A549 (cell line): Measurements from ENCODE around the gene TFRC. TPM values are rescaled to one million over a fixed set of nuclear protein-coding genes. Genes with fewer than 3 reads are reported as not detected.

Experiments used
- ATAC-seq, 2 experiments: fragments of 200-7000 bp in 1 of 2; fragments of >200 bp in 1 of 2; cut with Nextera tagmentation in 1 of 2; cut with Tn5 transposase in 1 of 2; 3 replicates each; pipeline versions ENCODE4 v1.8.0 to v1.9.1; 2018 to 2020; ENCODE audit warnings: mild to moderate bottlenecking in 1 of 2, moderate library complexity in 1 of 2
- CTCF ChIA-PET: fragments of 300-600 bp; sonication (Branson Sonifier 250); formaldehyde crosslinking; extraction: SDS; loops from one replicate; lab custom pipeline; 2021; ENCODE audit warnings: antibody characterized with exemption, inconsistent platforms; lab: Yijun Ruan, JAX
- POLR2A ChIA-PET: fragments of 350-600 bp; formaldehyde crosslinking; extraction: SDS; loops from one replicate; lab custom pipeline; 2021; ENCODE audit warnings: antibody characterized with exemption, inconsistent platforms; lab: Yijun Ruan, JAX
- DNase-seq, 2 experiments: peaks; one replicate each; pipeline versions ENCODE4 v3.0.0 to v3.0.0-alpha.2; 2011 to 2016; ENCODE audit warnings: low read depth in 1 of 2, low spot score in 1 of 2
- FAIRE-seq: peaks from 2 replicates; lab custom pipeline; 2011; peaks lifted over from hg19 to GRCh38; lab: Jason Lieb, UNC
- H3K27ac ChIP-seq, 2 experiments: fragments of >200 bp; sonication (Bioruptor Twin); formaldehyde crosslinking; 3 replicates each; pipeline ENCODE4 v1.5.1; 2016 to 2017
- H3K4me1 ChIP-seq: fragments of >200 bp; sonication (Bioruptor Twin); formaldehyde crosslinking; 3 replicates; pipeline ENCODE4 v1.6.1; 2016
- H3K4me2 ChIP-seq: fragments of >200 bp; sonication (Bioruptor Twin); formaldehyde crosslinking; 3 replicates; pipeline ENCODE4 v1.6.1; 2016
- H3K4me3 ChIP-seq: fragments of >200 bp; sonication (Bioruptor Twin); formaldehyde crosslinking; 3 replicates; pipeline ENCODE4 v1.5.1; 2016
- H3K9me3 ChIP-seq: fragments of >200 bp; sonication (Bioruptor Twin); formaldehyde crosslinking; 3 replicates; pipeline ENCODE4 v1.6.1; 2016
- ATOH8 ChIP-seq: fragments of 250-450 bp; sonication (Bioruptor Pico); IDR thresholded peaks from 2 replicates; pipeline ENCODE4 v1.5.0; 2020; ENCODE audit warnings: low read depth, mild to moderate bottlenecking, moderate library complexity
- CBX8 ChIP-seq: fragments of 200-600 bp; sonication (generic); IDR thresholded peaks from 2 replicates; pipeline ENCODE4 v1.6.1; 2016
- CHD2 ChIP-seq: fragments of 150-350 bp; IDR thresholded peaks from 2 replicates; pipeline ENCODE4 v1.6.1; 2014; ENCODE audit warnings: low read length; ENCODE audit not compliant: partially characterized antibody
- CTCF ChIP-seq: fragments of >200 bp; sonication (Bioruptor Twin); formaldehyde crosslinking; IDR thresholded peaks from 3 replicates; pipeline ENCODE4 v1.5.1; 2016
- EHF ChIP-seq: fragments of 250-450 bp; sonication (Bioruptor Pico); IDR thresholded peaks from 2 replicates; pipeline ENCODE4 v1.5.0; 2020; ENCODE audit warnings: mild to moderate bottlenecking
- EP300 ChIP-seq, 2 experiments: fragments of >200 bp; sonication (Bioruptor Twin); formaldehyde crosslinking; IDR thresholded peaks; 2 replicates in 1 of 2; 3 replicates in 1 of 2; pipeline ENCODE4 v1.6.1; 2016 to 2017
- FOSB ChIP-seq: fragments of 250-450 bp; sonication (Bioruptor Pico); IDR thresholded peaks from 2 replicates; pipeline ENCODE4 v1.5.0; 2020; ENCODE audit warnings: mild to moderate bottlenecking, moderate library complexity
- FOXS1 ChIP-seq: fragments of 250-450 bp; sonication (Bioruptor Pico); IDR thresholded peaks from 2 replicates; pipeline ENCODE4 v1.5.0; 2020; ENCODE audit warnings: mild to moderate bottlenecking, moderate library complexity
- HES2 ChIP-seq: fragments of >200 bp; sonication (Bioruptor Twin); formaldehyde crosslinking; IDR thresholded peaks from 2 replicates; pipeline ENCODE4 v1.6.1; 2016
- HMGXB4 ChIP-seq: fragments of 250-450 bp; sonication (Bioruptor Pico); IDR thresholded peaks from 2 replicates; pipeline ENCODE4 v1.5.0; 2021; ENCODE audit warnings: mild to moderate bottlenecking, moderate library complexity, borderline replicate concordance
- HOXA7 ChIP-seq: fragments of 250-450 bp; sonication (Bioruptor Pico); IDR thresholded peaks from 2 replicates; pipeline ENCODE4 v1.5.0; 2020; ENCODE audit warnings: mild to moderate bottlenecking, moderate library complexity
- HOXB5 ChIP-seq: fragments of 250-450 bp; sonication (Bioruptor Pico); IDR thresholded peaks from 2 replicates; pipeline ENCODE4 v1.5.0; 2020; ENCODE audit warnings: mild to moderate bottlenecking, moderate library complexity
- JUN ChIP-seq, 2 experiments: fragments of >200 bp; sonication (Bioruptor Twin); formaldehyde crosslinking; IDR thresholded peaks; 2 replicates in 1 of 2; 3 replicates in 1 of 2; pipeline ENCODE4 v1.6.1; 2016 to 2017
- JUNB ChIP-seq: fragments of >200 bp; sonication (Bioruptor Twin); formaldehyde crosslinking; IDR thresholded peaks from 2 replicates; pipeline ENCODE4 v1.6.1; 2016
- MAFK ChIP-seq: fragments of 450-650 bp; IDR thresholded peaks from 2 replicates; pipeline ENCODE4 v1.6.1; 2014; ENCODE audit not compliant: partially characterized antibody
- NR3C1 ChIP-seq: fragments of >200 bp; sonication (Bioruptor Twin); formaldehyde crosslinking; IDR thresholded peaks from 3 replicates; pipeline ENCODE4 v1.6.1; 2017
- PBX3 ChIP-seq: IDR thresholded peaks from 2 replicates; pipeline ENCODE4 v1.6.1; 2012
- PHF8 ChIP-seq: fragments of 200-600 bp; sonication (generic); IDR thresholded peaks from 2 replicates; pipeline ENCODE4 v1.6.1; 2016; ENCODE audit warnings: low read depth, mild to moderate bottlenecking, antibody characterized with exemption, moderate library complexity, borderline replicate concordance
- POLR2A ChIP-seq: IDR thresholded peaks from 2 replicates; pipeline ENCODE4 v1.6.1; 2012; ENCODE audit warnings: mild to moderate bottlenecking, low read length
- POLR2AphosphoS2 ChIP-seq: conservative IDR thresholded peaks from 2 replicates; pipeline ENCODE4 v1.6.1; 2012; ENCODE audit warnings: low read length, improper control_type of control experiment, inconsistent platforms
- RAD21 ChIP-seq, 2 experiments: fragments of >200 bp in 1 of 2; sonication (Bioruptor Twin) in 1 of 2; formaldehyde crosslinking in 1 of 2; IDR thresholded peaks in 1 of 2; conservative IDR thresholded peaks in 1 of 2; 2 replicates in 1 of 2; 3 replicates in 1 of 2; pipeline ENCODE4 v1.6.1; 2012 to 2018; ENCODE audit warnings: inconsistent platforms in 1 of 2
- RARB ChIP-seq: fragments of 250-450 bp; sonication (Bioruptor Pico); IDR thresholded peaks from 2 replicates; pipeline ENCODE4 v1.8.0; 2021; ENCODE audit warnings: mild to moderate bottlenecking, moderate library complexity
- RCOR1 ChIP-seq: fragments of 150-350 bp; IDR thresholded peaks from 2 replicates; pipeline ENCODE4 v1.6.1; 2014; ENCODE audit warnings: antibody characterized with exemption, low read length, low read depth
- RNF2 ChIP-seq: fragments of 200-600 bp; sonication (generic); IDR thresholded peaks from 2 replicates; pipeline ENCODE4 v1.6.1; 2016; ENCODE audit warnings: low read depth, mild to moderate bottlenecking, antibody characterized with exemption, moderate library complexity, borderline replicate concordance
- SMC3 ChIP-seq: fragments of >200 bp; sonication (Bioruptor Twin); formaldehyde crosslinking; IDR thresholded peaks from 3 replicates; pipeline ENCODE4 v1.6.1; 2018; ENCODE audit warnings: inconsistent platforms
- SREBF2 ChIP-seq: fragments of 450-650 bp; IDR thresholded peaks from 2 replicates; pipeline ENCODE4 v1.6.1; 2014; ENCODE audit warnings: mild to moderate bottlenecking, moderate library complexity
- TFCP2L1 ChIP-seq: fragments of 250-450 bp; sonication (Bioruptor Pico); IDR thresholded peaks from 2 replicates; pipeline ENCODE4 v1.5.0; 2021; ENCODE audit warnings: mild to moderate bottlenecking
- TP53 ChIP-seq: fragments of 250-450 bp; sonication (Bioruptor Pico); IDR thresholded peaks from 2 replicates; pipeline ENCODE4 v1.5.0; 2021; ENCODE audit warnings: mild to moderate bottlenecking, moderate library complexity
- ZNF302 ChIP-seq: fragments of 250-450 bp; sonication (Bioruptor Pico); IDR thresholded peaks from 2 replicates; pipeline ENCODE4 v1.9.0; 2021; ENCODE audit warnings: inconsistent platforms, mild to moderate bottlenecking, moderate library complexity
- WGBS: methylation state at CpG from one replicate; pipeline ENCODE4 v1.1.6; 2017; ENCODE audit errors: missing lambda C conversion rate; 5-methylcytosine and 5-hydroxymethylcytosine counted together
- polyA plus RNA-seq, 4 experiments: library from polyadenylated mRNA; depleted of rRNA in 3 of 4; stranded (reverse); fragments of >200 nt; fragmentation: RNase III in 1 of 4; extraction: RNeasy Plus Mini Kit Qiagen cat#74134 plus additional on column Dnase treatment in 1 of 4; gene quantifications; 2 replicates in 3 of 4; 3 replicates in 1 of 4; pipeline ENCODE4 v1.2.3, GENCODE V29; 2011 to 2017

The TFRC gene
- polyA plus RNA-seq, 2 of the 4 experiments (the other 2 are of a cell fraction) = 132 to 147 TPM

- TF ChIP-seq PBX3 = no peak
- no peak for TF ChIP-seq TP53 (CRISPR knock-in tag)
- TF ChIP-seq MAFK = no peak
- TF ChIP-seq HOXA7 (CRISPR knock-in tag) = no peak
- TF ChIP-seq CHD2 = no peak
- TF ChIP-seq, all 56 proteins: peak for 0
Observed at GRCh38 chr3:196079682-196080081, 2.2 kb downstream of the TFRC start (continued).

- WGBS = 88% methylated on average over 6 of the region's 6 CpGs
- ATAC-seq (no peak), DNase-seq (no peak), FAIRE-seq (no peak)
- ChIA-PET POLR2A (no interaction called here), CTCF (interaction anchor here (0.6 to 6.0 kb wide), 7 partner anchors 9 to 123 kb away, joined by 3 to 64 read pairs (median 3); no protein-coding TSS in a partner anchor)
- Histone ChIP-seq H3K4me3 (no peak overlapping the region), H3K9me3 (no peaks in the 10 kb centered on the region), H3K4me1 (peaks cover under 1% of the 10 kb centered on the region; the same call in 1 of the 3 replicates), H3K4me2 (no peak overlapping the region), H3K27ac (no peak overlapping the region)
- peak; percentile 58 for TF ChIP-seq MAFK
- TF ChIP-seq SREBF2 = no peak
Observed at GRCh38 chr3:196075013-196075412, 6.9 kb downstream of the TFRC start.

GRCh38 chr3:196073255-196073753, 8.6 kb downstream of the TFRC start:
- Histone ChIP-seq H3K9me3 (no peaks in the 10 kb centered on the region), H3K4me1 (no peaks in the 10 kb centered on the region), H3K27ac (no peak overlapping the region), H3K4me3 (no peak overlapping the region), H3K4me2 (no peak overlapping the region)
- TF ChIP-seq SMC3 = peak; percentile 61
- TF ChIP-seq RCOR1 = no peak
- TF ChIP-seq TP53 (CRISPR knock-in tag) = no peak
- TF ChIP-seq RARB (CRISPR knock-in tag) = no peak
- no peak for TF ChIP-seq NR3C1
- no peak for TF ChIP-seq POLR2AphosphoS2
- peak; percentile 62 to 69 for TF ChIP-seq RAD21 (conservative IDR thresholded peaks at IDR 0.05 in 1 of 2, IDR thresholded peaks at IDR 0.05 in 1 of 2)
- TF ChIP-seq PHF8 = no peak
- TF ChIP-seq ZNF302 (CRISPR knock-in tag) = no peak
- no peak for TF ChIP-seq CBX8
- no peak for TF ChIP-seq FOXS1 (CRISPR knock-in tag)
- no peak for TF ChIP-seq JUNB
- TF ChIP-seq FOSB (CRISPR knock-in tag) = no peak
- TF ChIP-seq CTCF = peak; percentile 64
- TF ChIP-seq HES2 = no peak
- TF ChIP-seq JUN (IDR thresholded peaks at IDR 0.05) = no peak
- TF ChIP-seq EHF (CRISPR knock-in tag) = no peak
- no peak for TF ChIP-seq ATOH8 (CRISPR knock-in tag)
- TF ChIP-seq RNF2 = no peak
- TF ChIP-seq EP300 (IDR thresholded peaks at IDR 0.05) = no peak
- TF ChIP-seq HOXB5 (CRISPR knock-in tag) = no peak
- TF ChIP-seq MAFK = no peak
- no peak for TF ChIP-seq HMGXB4 (CRISPR knock-in tag)
- TF ChIP-seq TFCP2L1 (CRISPR knock-in tag) = no peak
- no peak for TF ChIP-seq POLR2A
- no peak for TF ChIP-seq PBX3
- POLR2A ChIA-PET = interaction anchor here (0.6 to 1.8 kb wide), 2 partner anchors 8 to 342 kb away, joined by 3 to 4 read pairs; no protein-coding TSS in a partner anchor
- WGBS = 26% methylated on average over 6 of the region's 6 CpGs
- CTCF ChIA-PET = interaction anchor here (0.6 to 6.0 kb wide), 30 partner anchors 9 to 449 kb away, joined by 3 to 64 read pairs (median 4); no protein-coding TSS in a partner anchor
- FAIRE-seq (no peak), ATAC-seq (peak; percentile 98 to 99), DNase-seq (peak; percentile 58 to 64)
